Bronchial epithelial cell (primary cell): ENCODE data around the gene FANK1. TPM values are rescaled to one million over a fixed set of nuclear protein-coding genes. Genes with fewer than 3 reads are reported as not detected.
"Not testable (repeated sequence)": the region's sequence is repeated elsewhere in the genome, so short reads cannot be mapped to it uniquely, and the experiment has no call there.

Experiments
- DNase-seq: peaks from one replicate; pipeline ENCODE4 v3.0.0-alpha.2; 2010; ENCODE audit warnings: low read depth
- FAIRE-seq: peaks from 2 replicates; lab custom pipeline; 2011; peaks lifted over from hg19 to GRCh38; lab: Jason Lieb, UNC
- H3K27me3 ChIP-seq: 2 replicates; pipeline ENCODE4 v1.5.1; 2011; ENCODE audit warnings: low read length; ENCODE audit not compliant: control insufficient read depth, insufficient read depth
- H3K36me3 ChIP-seq: 2 replicates; pipeline ENCODE4 v1.5.1; 2011; ENCODE audit warnings: low read length; ENCODE audit not compliant: control insufficient read depth, insufficient read depth
- H3K4me3 ChIP-seq: 2 replicates; pipeline ENCODE4 v1.5.1; 2011; ENCODE audit warnings: mild to moderate bottlenecking, low read depth, low read length, control low read depth
- CTCF ChIP-seq: IDR thresholded peaks from 2 replicates; pipeline ENCODE4 v1.5.1; 2011; ENCODE audit warnings: mild to moderate bottlenecking, moderate library complexity, low read length, control low read depth, inconsistent platforms; ENCODE audit not compliant: insufficient read depth, severe bottlenecking
- total RNA-seq: library from RNA; depleted of rRNA; stranded (reverse); fragments of >200 nt; gene quantifications from 2 replicates; pipeline ENCODE4 v1.2.1, GENCODE V29; 2014

FANK1 gene
- total RNA-seq, 1 donor from 2014 or later: 2.1 TPM

GRCh38 chr10:125881192-125881591 lies 15.2 kb upstream of the FANK1 start, which contains the start of gene DHX32:
TSS of gene DHX32 (minus strand) at chr10:125881292. CDS start at chr10:125880824, 468 bp downstream.
- no peaks in the 10 kb centered on the region for H3K27me3 ChIP-seq
- peaks cover 2% of the 10 kb centered on the region for H3K36me3 ChIP-seq
- TF ChIP-seq CTCF: no peak
- FAIRE-seq (no peak), DNase-seq (no peak)
- no peak within 1 kb of the TSS for H3K4me3 ChIP-seq

GRCh38 chr10:125882596-125882995 lies 13.8 kb upstream of the FANK1 start:
- H3K27me3 ChIP-seq: no peaks in the 10 kb centered on the region
- no peak overlapping the region for H3K4me3 ChIP-seq
- no peak for DNase-seq
- TF ChIP-seq CTCF: no peak
- no peak for FAIRE-seq
- no peaks in the 10 kb centered on the region for H3K36me3 ChIP-seq

- FAIRE-seq: no peak
- no peak overlapping the region for H3K4me3 ChIP-seq
- no peaks in the 10 kb centered on the region for H3K36me3 ChIP-seq
- no peaks in the 10 kb centered on the region for H3K27me3 ChIP-seq
- no peak for DNase-seq
- TF ChIP-seq CTCF: no peak
Observed at GRCh38 chr10:125883211-125883610, 13.2 kb upstream of the FANK1 start.

- FAIRE-seq: no peak
- Histone ChIP-seq H3K27me3 (no peaks in the 10 kb centered on the region), H3K4me3 (no peak overlapping the region), H3K36me3 (no peaks in the 10 kb centered on the region)
- DNase-seq: peak; percentile 85
- no peak for TF ChIP-seq CTCF
Observed at GRCh38 chr10:125886914-125887512, 9.4 kb upstream of the FANK1 start.

- DNase-seq, H3K4me3 ChIP-seq, FAIRE-seq, H3K27me3 ChIP-seq, H3K36me3 ChIP-seq: not testable (repeated sequence)
Observed at GRCh38 chr10:125889441-125889840, 6.9 kb upstream of the FANK1 start.

- peak; percentile 64 for DNase-seq
- FAIRE-seq, H3K36me3 ChIP-seq: not testable (repeated sequence)
Observed at GRCh38 chr10:125892402-125892801, 4.0 kb upstream of the FANK1 start.

GRCh38 chr10:125894176-125894575 lies 2.2 kb upstream of the FANK1 start:
- DNase-seq, H3K36me3 ChIP-seq, FAIRE-seq, H3K27me3 ChIP-seq, H3K4me3 ChIP-seq: not testable (repeated sequence)

More at GRCh38 chr10:125892402-125892801, 4.0 kb upstream of the FANK1 start:
- H3K27me3 ChIP-seq, H3K4me3 ChIP-seq: not testable (repeated sequence)

- not testable (repeated sequence) for FAIRE-seq, H3K36me3 ChIP-seq
- peak; percentile 25 for DNase-seq
Observed at GRCh38 chr10:125895130-125896087, 955 bp upstream of the FANK1 start.

GRCh38 chr10:125897317-125897716 lies 953 bp downstream of the FANK1 start:
- H3K27me3 ChIP-seq, H3K36me3 ChIP-seq, FAIRE-seq, DNase-seq: not testable (repeated sequence)
- peak overlapping the region; percentile 77 for H3K4me3 ChIP-seq

More at GRCh38 chr10:125895130-125896087, 955 bp upstream of the FANK1 start:
- not testable (repeated sequence) for H3K27me3 ChIP-seq
- H3K4me3 ChIP-seq: peak overlapping the region; percentile 77

- peak; percentile 83 for DNase-seq
- H3K4me3 ChIP-seq, FAIRE-seq, H3K36me3 ChIP-seq, H3K27me3 ChIP-seq: not testable (repeated sequence)
Observed at GRCh38 chr10:125900963-125901362, 4.6 kb downstream of the FANK1 start.
